Suprapubic skin (tissue), 4 donors: ENCODE measurements around the gene SOX5.

Experiments
- POLR2A ChIP-seq, 2 donors: fragments of 450-650 bp; IDR thresholded peaks; one replicate each; pipeline ENCODE4 v1.6.1; 2017; ENCODE audit warnings: antibody characterized with exemption in 2 of 2, mild to moderate bottlenecking in 2 of 2, moderate library complexity in 2 of 2
- POLR2AphosphoS5 ChIP-seq, 3 donors: sonication (generic); formaldehyde crosslinking; IDR thresholded peaks; one replicate each; pipeline ENCODE4 v1.6.1; 2017; ENCODE audit warnings: antibody characterized with exemption in 3 of 3
- TF ChIP-seq, protein P1 (sequence below), 2 donors: fragments of 200-600 bp in 1 of 2; fragments of 450-650 bp in 1 of 2; sonication (generic) in 1 of 2; IDR thresholded peaks; one replicate each; pipeline ENCODE4 v1.5.1; 2016 to 2019; ENCODE audit warnings: antibody characterized with exemption in 2 of 2, mild to moderate bottlenecking in 1 of 2, moderate library complexity in 1 of 2

DNA sequence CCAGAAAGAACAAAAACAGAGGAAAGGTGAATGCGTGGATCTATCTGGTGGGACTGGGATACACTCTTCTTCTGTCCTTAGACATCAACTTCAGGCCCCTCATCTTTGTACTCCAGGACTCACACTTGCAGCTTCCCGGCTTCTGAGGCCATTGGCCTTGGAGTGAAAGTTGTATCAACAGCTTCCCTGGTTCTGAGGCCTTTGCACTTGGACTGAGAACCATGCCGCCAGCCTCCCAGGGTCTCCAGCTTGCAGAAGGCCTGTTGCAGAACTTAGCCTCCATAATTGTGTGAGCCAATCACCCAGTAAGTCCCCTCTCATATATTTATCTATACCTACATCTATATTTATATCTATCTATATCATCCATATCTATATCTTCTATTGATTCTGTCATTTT lies 218.4 kb downstream of the SOX5 start:
- TF ChIP-seq, protein P1, sequence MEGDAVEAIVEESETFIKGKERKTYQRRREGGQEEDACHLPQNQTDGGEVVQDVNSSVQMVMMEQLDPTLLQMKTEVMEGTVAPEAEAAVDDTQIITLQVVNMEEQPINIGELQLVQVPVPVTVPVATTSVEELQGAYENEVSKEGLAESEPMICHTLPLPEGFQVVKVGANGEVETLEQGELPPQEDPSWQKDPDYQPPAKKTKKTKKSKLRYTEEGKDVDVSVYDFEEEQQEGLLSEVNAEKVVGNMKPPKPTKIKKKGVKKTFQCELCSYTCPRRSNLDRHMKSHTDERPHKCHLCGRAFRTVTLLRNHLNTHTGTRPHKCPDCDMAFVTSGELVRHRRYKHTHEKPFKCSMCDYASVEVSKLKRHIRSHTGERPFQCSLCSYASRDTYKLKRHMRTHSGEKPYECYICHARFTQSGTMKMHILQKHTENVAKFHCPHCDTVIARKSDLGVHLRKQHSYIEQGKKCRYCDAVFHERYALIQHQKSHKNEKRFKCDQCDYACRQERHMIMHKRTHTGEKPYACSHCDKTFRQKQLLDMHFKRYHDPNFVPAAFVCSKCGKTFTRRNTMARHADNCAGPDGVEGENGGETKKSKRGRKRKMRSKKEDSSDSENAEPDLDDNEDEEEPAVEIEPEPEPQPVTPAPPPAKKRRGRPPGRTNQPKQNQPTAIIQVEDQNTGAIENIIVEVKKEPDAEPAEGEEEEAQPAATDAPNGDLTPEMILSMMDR (IDR thresholded peaks at IDR 0.05): no peak
- TF ChIP-seq POLR2AphosphoS5 (IDR thresholded peaks at IDR 0.05): no peak
- TF ChIP-seq POLR2A (IDR thresholded peaks at IDR 0.05): no peak
